Mesenchymal stem cell (in vitro differentiated cells and primary cell): ENCODE results near the gene HS1BP3.
A peak's percentile ranks its signal among the peaks of the same experiment; 100 is the strongest.

Source experiments
- DNase-seq: peaks from one replicate; pipeline ENCODE4 v3.0.0-alpha.2; 2013
- H2AFZ ChIP-seq: one replicate; pipeline ENCODE4 v1.6.1; 2013; ENCODE audit warnings: low read depth, mild to moderate bottlenecking, control low read depth, inconsistent platforms, low read length, moderate library complexity
- H2AK5ac ChIP-seq: 2 replicates; pipeline ENCODE4 v1.6.1; 2013; ENCODE audit warnings: low read length, moderate library complexity, mild to moderate bottlenecking, inconsistent platforms; ENCODE audit not compliant: severe bottlenecking
- H2BK120ac ChIP-seq: one replicate; pipeline ENCODE4 v1.6.1; 2013; ENCODE audit warnings: low read depth, mild to moderate bottlenecking, inconsistent platforms, low read length, moderate library complexity
- H2BK12ac ChIP-seq, 2 experiments: one replicate each; pipeline ENCODE4 v1.6.1; 2013; ENCODE audit warnings: inconsistent platforms in 2 of 2, low read length in 2 of 2, mild to moderate bottlenecking in 2 of 2, moderate library complexity in 2 of 2, control low read depth in 1 of 2
- H2BK15ac ChIP-seq: one replicate; pipeline ENCODE4 v1.6.1; 2013; ENCODE audit warnings: mild to moderate bottlenecking, low read depth, inconsistent platforms; ENCODE audit not compliant: poor library complexity, severe bottlenecking
- H2BK5ac ChIP-seq: 2 replicates; pipeline ENCODE4 v1.6.1; 2013; ENCODE audit warnings: low read depth, mild to moderate bottlenecking, low read length, control low read depth, inconsistent platforms; ENCODE audit not compliant: poor library complexity, severe bottlenecking
- H3K14ac ChIP-seq, 2 experiments: one replicate each; pipeline ENCODE4 v1.6.1; 2013; ENCODE audit warnings: inconsistent platforms in 2 of 2, low read length in 2 of 2, control low read depth in 1 of 2, mild to moderate bottlenecking in 1 of 2, moderate library complexity in 1 of 2
- H3K18ac ChIP-seq, 2 experiments: one replicate each; pipeline ENCODE4 v1.6.1; 2013; ENCODE audit warnings: inconsistent platforms in 2 of 2, low read length in 2 of 2, control low read depth in 1 of 2, low read depth in 1 of 2, mild to moderate bottlenecking in 1 of 2
- H3K23ac ChIP-seq, 2 experiments: one replicate each; pipeline ENCODE4 v1.6.1; 2013; ENCODE audit warnings: inconsistent platforms in 2 of 2, low read length in 2 of 2, mild to moderate bottlenecking in 2 of 2, moderate library complexity in 2 of 2, control low read depth in 1 of 2
- H3K27ac ChIP-seq: 2 replicates; pipeline ENCODE4 v1.5.1; 2013; ENCODE audit warnings: mild to moderate bottlenecking, moderate library complexity, low read length, control low read depth, inconsistent platforms; ENCODE audit not compliant: poor library complexity, severe bottlenecking
- H3K27me3 ChIP-seq, 2 experiments: 2 replicates each; pipeline versions ENCODE4 v1.6.1 to v1.7.0; 2013; ENCODE audit warnings: low read length in 2 of 2, mild to moderate bottlenecking in 2 of 2, moderate library complexity in 2 of 2, control low read depth in 1 of 2, inconsistent platforms in 1 of 2; ENCODE audit not compliant: control insufficient read depth in 1 of 2, insufficient read depth in 1 of 2
- H3K36me3 ChIP-seq, 2 experiments: 2 replicates each; pipeline versions ENCODE4 v1.6.1 to v1.7.0; 2013; ENCODE audit warnings: low read length in 2 of 2, control low read depth in 1 of 2, inconsistent platforms in 1 of 2, low read depth in 1 of 2, mild to moderate bottlenecking in 1 of 2; ENCODE audit not compliant: insufficient read depth in 2 of 2, control insufficient read depth in 1 of 2
- H3K4ac ChIP-seq, 2 experiments: one replicate each; pipeline ENCODE4 v1.6.1; 2013; ENCODE audit warnings: inconsistent platforms in 2 of 2, low read length in 2 of 2, mild to moderate bottlenecking in 2 of 2, moderate library complexity in 2 of 2, control low read depth in 1 of 2, low read depth in 1 of 2
- H3K4me1 ChIP-seq: 2 replicates; pipeline ENCODE4 v1.6.1; 2013; ENCODE audit warnings: low read depth, low read length, control low read depth; ENCODE audit not compliant: control insufficient read depth, insufficient read depth
- H3K4me2 ChIP-seq: 2 replicates; pipeline ENCODE4 v1.6.1; 2013; ENCODE audit warnings: low read length, mild to moderate bottlenecking, inconsistent platforms; ENCODE audit not compliant: poor library complexity, severe bottlenecking
- H3K4me3 ChIP-seq, 2 experiments: 2 replicates each; pipeline versions ENCODE4 v1.5.1 to v1.7.0; 2013; ENCODE audit warnings: low read length in 2 of 2, mild to moderate bottlenecking in 2 of 2, control low read depth in 1 of 2, low read depth in 1 of 2; ENCODE audit not compliant: insufficient read depth in 1 of 2
- H3K79me1 ChIP-seq: replicated peaks from 2 replicates; pipeline ENCODE4 v1.6.1; 2013; ENCODE audit warnings: mild to moderate bottlenecking, control low read depth, low read length, inconsistent platforms; ENCODE audit not compliant: poor library complexity, severe bottlenecking
- H3K9ac ChIP-seq: 2 replicates; pipeline ENCODE4 v1.7.0; 2013; ENCODE audit warnings: mild to moderate bottlenecking, low read length, moderate library complexity
- H3K9me3 ChIP-seq: 2 replicates; pipeline ENCODE4 v1.7.0; 2013; ENCODE audit warnings: mild to moderate bottlenecking, low read length; ENCODE audit not compliant: control insufficient read depth
- H4K8ac ChIP-seq: one replicate; pipeline ENCODE4 v1.6.1; 2013; ENCODE audit warnings: inconsistent platforms, mild to moderate bottlenecking, low read length, moderate library complexity
- H4K91ac ChIP-seq: one replicate; pipeline ENCODE4 v1.6.1; 2013; ENCODE audit warnings: mild to moderate bottlenecking, low read length, inconsistent platforms
- WGBS: methylation state at CpG from one replicate; pipeline ENCODE4 v1.1.7; 2013; ENCODE audit warnings: mixed read lengths; 5-methylcytosine and 5-hydroxymethylcytosine counted together

HS1BP3 gene

GRCh38 chr2:20626698-20627513 lies 24.0 kb downstream of the HS1BP3 start:
- Histone ChIP-seq H3K14ac (no peak overlapping the region), H2AK5ac (peak overlapping the region; percentile 98), H2BK5ac (peak overlapping the region; percentile 67), H3K27me3 (no peaks in the 10 kb centered on the region), H3K9ac (no peak overlapping the region), H3K18ac (no peak overlapping the region), H2BK12ac (no peak overlapping the region), H2AFZ (no peak overlapping the region), H3K9me3 (no peaks in the 10 kb centered on the region), H3K27ac (peak overlapping the region; percentile 90), H2BK15ac (no peak overlapping the region), H3K79me1 (peaks cover 10% of the 10 kb centered on the region), H3K36me3 (peaks cover 29 to 53% of the 10 kb centered on the region in 2 experiments), H4K8ac (no peak overlapping the region), H3K4ac (no peak overlapping the region), H3K4me2 (no peak overlapping the region), H3K23ac (no peak overlapping the region), H4K91ac (no peak overlapping the region), H2BK120ac (no peak overlapping the region), H3K4me3 (no peak overlapping the region), H3K4me1 (peaks cover 61% of the 10 kb centered on the region)
- 92% methylated on average over 20 of the region's 20 CpGs for whole genome bisulfite sequencing
- DNase-seq = no peak

DNA sequence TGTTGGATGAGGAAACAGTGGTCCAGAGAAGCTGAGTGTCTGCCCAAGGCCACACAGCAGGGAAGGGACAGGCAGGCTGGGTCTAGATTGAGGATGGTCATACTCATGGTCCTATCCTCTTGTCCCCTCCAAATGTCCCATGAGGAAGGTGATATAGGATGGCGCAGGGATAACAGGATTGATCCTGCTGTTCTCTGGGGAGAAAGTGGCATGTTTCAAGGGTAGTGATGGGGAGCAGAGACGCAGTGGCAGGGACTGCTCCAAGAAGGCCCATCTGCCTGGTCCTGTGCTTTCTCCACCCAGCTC lies 24.6 kb downstream of the HS1BP3 start:
- H3K9me3 ChIP-seq = no peaks in the 10 kb centered on the region
- H2BK12ac ChIP-seq = no peak overlapping the region
- no peak overlapping the region for H3K23ac ChIP-seq
- no peaks in the 10 kb centered on the region for H3K27me3 ChIP-seq
- no peak overlapping the region for H3K4me2 ChIP-seq
- WGBS = 92% methylated on average over 2 of the region's 2 CpGs
- no peak for DNase-seq
- no peak overlapping the region for H3K4ac ChIP-seq
- H3K4me1 ChIP-seq = peaks cover 57% of the 10 kb centered on the region
- peak overlapping the region; percentile 67 for H2BK5ac ChIP-seq
- H4K91ac ChIP-seq = no peak overlapping the region
- H3K18ac ChIP-seq = no peak overlapping the region
- H3K27ac ChIP-seq = peak overlapping the region; percentile 90
- no peak overlapping the region for H3K9ac ChIP-seq
- H3K79me1 ChIP-seq = peaks cover 6% of the 10 kb centered on the region
- no peak overlapping the region for H3K14ac ChIP-seq
- H3K36me3 ChIP-seq = peaks cover 34 to 56% of the 10 kb centered on the region in 2 experiments
- H3K4me3 ChIP-seq = no peak overlapping the region
- no peak overlapping the region for H2BK120ac ChIP-seq
- H2AFZ ChIP-seq = no peak overlapping the region
- peak overlapping the region; percentile 84 for H2AK5ac ChIP-seq
- no peak overlapping the region for H4K8ac ChIP-seq
- H2BK15ac ChIP-seq = no peak overlapping the region

DNA sequence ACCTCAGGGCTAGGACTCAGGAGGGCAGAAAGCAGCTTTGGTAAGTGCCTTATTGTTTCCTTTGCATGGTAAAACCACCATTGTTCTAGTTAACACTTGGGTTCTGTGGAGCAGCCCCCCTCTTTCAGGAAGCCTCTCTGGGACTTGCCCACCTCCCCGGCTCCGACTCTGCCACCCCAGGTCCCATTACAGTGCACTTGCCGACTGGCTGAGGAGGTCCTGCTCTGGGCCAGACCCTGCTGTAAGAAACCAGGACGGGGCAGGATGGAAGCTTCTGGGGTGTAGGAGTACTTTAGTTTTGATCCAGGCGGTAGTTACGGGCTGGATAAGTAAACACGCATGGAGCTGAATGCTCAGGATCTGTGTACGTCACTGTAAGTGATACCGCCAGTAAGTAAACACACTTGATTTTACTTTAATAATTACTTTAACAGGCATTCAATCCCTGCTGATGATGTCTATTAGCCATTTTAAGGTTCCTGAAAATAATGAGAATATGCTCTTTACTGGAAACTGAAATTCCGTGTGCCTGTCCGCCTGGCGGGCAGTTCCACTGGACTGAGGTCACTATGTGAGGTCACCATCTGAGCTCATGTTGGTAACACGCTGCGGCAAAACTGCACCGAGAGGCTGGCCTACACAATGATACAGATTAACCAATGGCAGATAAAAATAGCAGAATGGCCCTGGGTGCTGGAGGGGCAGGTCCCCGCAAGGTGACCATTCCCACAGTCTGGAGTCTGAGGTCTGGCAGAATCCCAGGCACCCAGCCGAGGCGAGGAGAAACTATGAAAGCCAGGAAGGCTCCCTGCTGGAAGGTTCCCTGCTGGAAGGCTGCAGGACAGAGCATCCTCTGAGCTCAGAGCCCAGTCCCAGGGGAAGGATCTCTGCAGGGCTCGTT lies 25.2 kb downstream of the HS1BP3 start:
- H3K27me3 ChIP-seq = no peaks in the 10 kb centered on the region
- H3K4ac ChIP-seq = no peak overlapping the region
- no peak overlapping the region for H2BK120ac ChIP-seq
- no peak overlapping the region for H3K14ac ChIP-seq
- H2BK5ac ChIP-seq = peak overlapping the region; percentile 96
- H3K9ac ChIP-seq = peak overlapping the region; percentile 40
- peaks cover 40 to 60% of the 10 kb centered on the region in 2 experiments for H3K36me3 ChIP-seq
- H4K8ac ChIP-seq = no peak overlapping the region
- peaks cover 4% of the 10 kb centered on the region for H3K79me1 ChIP-seq
- no peak overlapping the region for H3K23ac ChIP-seq
- peaks cover 61% of the 10 kb centered on the region for H3K4me1 ChIP-seq
- H4K91ac ChIP-seq = no peak overlapping the region
- no peak for DNase-seq
- H2BK12ac ChIP-seq = no peak overlapping the region
- H3K18ac ChIP-seq = no peak overlapping the region
- no peak overlapping the region for H3K4me3 ChIP-seq
- peak overlapping the region; percentile 90 for H3K27ac ChIP-seq
- H3K9me3 ChIP-seq = no peaks in the 10 kb centered on the region
- H2BK15ac ChIP-seq = no peak overlapping the region
- no peak overlapping the region for H2AFZ ChIP-seq
- no peak overlapping the region for H3K4me2 ChIP-seq
- H2AK5ac ChIP-seq = peak overlapping the region; percentile 89
- WGBS = 83% methylated on average over 14 of the region's 19 CpGs

GRCh38 chr2:20624884-20625485 lies 25.9 kb downstream of the HS1BP3 start:
- Histone ChIP-seq H3K4ac (no peak overlapping the region), H2AFZ (no peak overlapping the region), H3K23ac (no peak overlapping the region), H2BK12ac (no peak overlapping the region), H3K4me2 (no peak overlapping the region), H3K4me3 (no peak overlapping the region), H4K8ac (no peak overlapping the region), H3K14ac (no peak overlapping the region), H3K4me1 (peaks cover 61% of the 10 kb centered on the region), H3K79me1 (peaks cover 1% of the 10 kb centered on the region), H2BK15ac (peak overlapping the region; percentile 20), H3K9me3 (no peaks in the 10 kb centered on the region), H3K36me3 (peaks cover 46 to 62% of the 10 kb centered on the region in 2 experiments), H3K27me3 (no peaks in the 10 kb centered on the region), H3K9ac (peak overlapping the region; percentile 40), H3K27ac (peak overlapping the region; percentile 90), H2AK5ac (peak overlapping the region; percentile 89), H2BK120ac (no peak overlapping the region), H4K91ac (no peak overlapping the region), H2BK5ac (peak overlapping the region; percentile 96), H3K18ac (no peak overlapping the region)
- WGBS = 89% methylated on average over 11 of the region's 11 CpGs
- no peak for DNase-seq
